Endodermal cell (in vitro differentiated cells): ENCODE data around the gene PNCK. TPM values are rescaled to one million over a fixed set of nuclear protein-coding genes. Genes with fewer than 3 reads are reported as not detected.

Experiments
- DNase-seq: peaks from one replicate; pipeline ENCODE4 v3.0.0-alpha.2; 2017
- H3K27ac ChIP-seq: 2 replicates; pipeline ENCODE4 v1.5.1; 2013; ENCODE audit warnings: mild to moderate bottlenecking, low read depth, low read length, moderate library complexity
- H3K27me3 ChIP-seq: 2 replicates; pipeline ENCODE4 v1.6.1; 2013; ENCODE audit warnings: mild to moderate bottlenecking, low read length, moderate library complexity; ENCODE audit not compliant: insufficient read depth, control insufficient read depth, poor library complexity, severe bottlenecking
- H3K36me3 ChIP-seq: 2 replicates; pipeline ENCODE4 v1.7.0; 2013; ENCODE audit warnings: mild to moderate bottlenecking, low read length, moderate library complexity; ENCODE audit not compliant: control insufficient read depth, insufficient read depth
- H3K4me1 ChIP-seq: one replicate; pipeline ENCODE4 v1.7.0; 2013; ENCODE audit warnings: low read length; ENCODE audit not compliant: control insufficient read depth, insufficient read depth
- H3K4me3 ChIP-seq: 2 replicates; pipeline ENCODE4 v1.5.1; 2013; ENCODE audit warnings: mild to moderate bottlenecking, low read length, moderate library complexity
- H3K9ac ChIP-seq: 2 replicates; pipeline ENCODE4 v1.6.1; 2013; ENCODE audit warnings: mild to moderate bottlenecking, low read length, moderate library complexity; ENCODE audit not compliant: poor library complexity, severe bottlenecking; ENCODE audit errors: extremely low read depth
- H3K9me3 ChIP-seq: 2 replicates; pipeline ENCODE4 v1.6.1; 2013; ENCODE audit warnings: mild to moderate bottlenecking, low read length, moderate library complexity; ENCODE audit not compliant: control insufficient read depth
- H3K27ac Mint-ChIP-seq: 2 replicates; pipeline ENCODE4 v1.8.0; 2020; ENCODE audit warnings: mixed read lengths
- H3K27me3 Mint-ChIP-seq: 2 replicates; pipeline ENCODE4 v1.8.0; 2021; ENCODE audit warnings: mild to moderate bottlenecking, mixed read lengths; ENCODE audit not compliant: insufficient read depth
- H3K36me3 Mint-ChIP-seq: 2 replicates; pipeline ENCODE4 v1.8.0; 2020; ENCODE audit warnings: low read depth, mixed read lengths
- H3K4me1 Mint-ChIP-seq: 2 replicates; pipeline ENCODE4 v1.8.0; 2020; ENCODE audit warnings: mixed read lengths
- H3K4me3 Mint-ChIP-seq: 2 replicates; pipeline ENCODE4 v1.8.0; 2020; ENCODE audit warnings: mild to moderate bottlenecking, moderate library complexity, mixed read lengths
- H3K9me3 Mint-ChIP-seq: 2 replicates; pipeline ENCODE4 v1.8.0; 2020; ENCODE audit warnings: mild to moderate bottlenecking, mixed read lengths
- WGBS, 2 experiments: methylation state at CpG; one replicate each; pipeline versions ENCODE4 v1.1.5 to v1.1.7; 2013; ENCODE audit warnings: missing lambda C conversion rate in 2 of 2, mixed read lengths in 1 of 2; ENCODE audit not compliant: insufficient coverage in 1 of 2, insufficient read length in 1 of 2; 5-methylcytosine and 5-hydroxymethylcytosine counted together
- total RNA-seq, 2 donors: library from RNA; stranded (reverse); fragmentation: NEBNext Ultra II Directional in 1 of 2; extraction: Animal tissue kit (Norgen Biotek cat#: 25700) in 1 of 2; gene quantifications; 2 replicates in 1 of 2; 3 replicates in 1 of 2; pipeline ENCODE4 v1.2.1, GENCODE V29; 2021
- TF ChIP-seq, protein P1 (sequence below): fragments of 200-600 bp; sonication (generic); conservative IDR thresholded peaks from 2 replicates; pipeline ENCODE4 v1.5.0; 2021; ENCODE audit warnings: antibody characterized with exemption, mild to moderate bottlenecking

Gene PNCK
- total RNA-seq, 2 donors from 2014 or later, result 2.8 to 12.9 TPM

DNA sequence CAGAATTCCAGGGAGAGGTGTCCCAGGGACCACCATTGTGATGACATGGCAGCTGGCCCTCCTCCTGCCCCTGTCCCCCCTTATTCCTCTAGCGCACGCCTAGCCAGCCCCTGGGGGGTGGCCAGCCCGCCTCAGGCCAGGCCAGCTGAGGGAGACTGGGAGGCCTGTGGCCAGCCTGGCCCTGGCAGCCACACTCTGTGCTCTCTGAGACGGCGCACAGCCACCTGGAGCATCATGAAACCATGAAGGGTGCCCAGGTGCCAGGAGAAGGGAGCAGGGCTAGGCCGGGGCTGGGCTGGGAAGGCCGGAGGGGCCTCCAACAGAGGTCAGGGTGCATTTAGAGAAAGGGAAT, 41.0 kb downstream of the PNCK start:
- WGBS, 2 experiments, result 80 to 93% methylated on average over 1 to 7 of the region's 7 CpGs
- TF ChIP-seq, protein P1, sequence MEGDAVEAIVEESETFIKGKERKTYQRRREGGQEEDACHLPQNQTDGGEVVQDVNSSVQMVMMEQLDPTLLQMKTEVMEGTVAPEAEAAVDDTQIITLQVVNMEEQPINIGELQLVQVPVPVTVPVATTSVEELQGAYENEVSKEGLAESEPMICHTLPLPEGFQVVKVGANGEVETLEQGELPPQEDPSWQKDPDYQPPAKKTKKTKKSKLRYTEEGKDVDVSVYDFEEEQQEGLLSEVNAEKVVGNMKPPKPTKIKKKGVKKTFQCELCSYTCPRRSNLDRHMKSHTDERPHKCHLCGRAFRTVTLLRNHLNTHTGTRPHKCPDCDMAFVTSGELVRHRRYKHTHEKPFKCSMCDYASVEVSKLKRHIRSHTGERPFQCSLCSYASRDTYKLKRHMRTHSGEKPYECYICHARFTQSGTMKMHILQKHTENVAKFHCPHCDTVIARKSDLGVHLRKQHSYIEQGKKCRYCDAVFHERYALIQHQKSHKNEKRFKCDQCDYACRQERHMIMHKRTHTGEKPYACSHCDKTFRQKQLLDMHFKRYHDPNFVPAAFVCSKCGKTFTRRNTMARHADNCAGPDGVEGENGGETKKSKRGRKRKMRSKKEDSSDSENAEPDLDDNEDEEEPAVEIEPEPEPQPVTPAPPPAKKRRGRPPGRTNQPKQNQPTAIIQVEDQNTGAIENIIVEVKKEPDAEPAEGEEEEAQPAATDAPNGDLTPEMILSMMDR, result no peak

GRCh38 chrX:153631907-153632594, 41.6 kb downstream of the PNCK start:
- H3K4me1 Mint-ChIP-seq, result no peaks in the 10 kb centered on the region
- TF ChIP-seq, protein P1, result no peak
- Histone ChIP-seq H3K4me3 (no peak overlapping the region), H3K9ac (no peak overlapping the region), H3K36me3 (no peaks in the 10 kb centered on the region), H3K27ac (no peak overlapping the region), H3K9me3 (no peaks in the 10 kb centered on the region), H3K4me1 (no peaks in the 10 kb centered on the region), H3K27me3 (no peaks in the 10 kb centered on the region)
- no peak overlapping the region for H3K4me3 Mint-ChIP-seq
- peaks cover 16% of the 10 kb centered on the region for H3K27me3 Mint-ChIP-seq
- 90 to 95% methylated on average over 4 to 14 of the region's 19 CpGs for WGBS, 2 experiments
- no peaks in the 10 kb centered on the region for H3K36me3 Mint-ChIP-seq
- H3K9me3 Mint-ChIP-seq, result peaks cover 58% of the 10 kb centered on the region
- H3K27ac Mint-ChIP-seq, result no peak overlapping the region
- peak; percentile 41 for DNase-seq

More for the DNA sequence above, 41.0 kb downstream of the PNCK start:
- no peak overlapping the region for H3K27ac Mint-ChIP-seq
- Histone ChIP-seq H3K27me3 (no peaks in the 10 kb centered on the region), H3K4me3 (no peak overlapping the region), H3K4me1 (no peaks in the 10 kb centered on the region), H3K9me3 (no peaks in the 10 kb centered on the region), H3K36me3 (no peaks in the 10 kb centered on the region), H3K9ac (no peak overlapping the region), H3K27ac (no peak overlapping the region)
- H3K9me3 Mint-ChIP-seq, result peaks cover 58% of the 10 kb centered on the region
- H3K36me3 Mint-ChIP-seq, result no peaks in the 10 kb centered on the region
- no peak overlapping the region for H3K4me3 Mint-ChIP-seq
- DNase-seq, result no peak
- H3K27me3 Mint-ChIP-seq, result peaks cover 16% of the 10 kb centered on the region
- H3K4me1 Mint-ChIP-seq, result no peaks in the 10 kb centered on the region

DNA sequence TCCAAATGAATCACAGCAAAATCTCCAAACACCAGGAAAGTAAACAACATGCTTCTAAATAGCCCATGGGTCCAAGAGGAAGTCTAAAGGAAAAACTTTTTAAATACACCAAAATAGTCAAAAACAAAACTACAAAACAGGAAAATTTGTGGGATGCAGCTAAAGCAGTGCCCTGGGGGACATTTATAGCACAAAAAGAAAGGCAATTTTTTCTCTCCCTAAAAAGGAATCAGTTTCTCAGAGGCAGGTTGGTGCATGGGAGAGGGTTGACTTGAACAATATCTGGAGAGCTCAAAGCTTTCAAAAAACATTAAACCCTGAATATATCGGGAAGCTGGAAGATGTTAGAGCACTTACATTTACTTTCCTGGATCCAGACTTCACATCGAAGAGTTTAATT, 42.3 kb downstream of the PNCK start:
- Histone ChIP-seq H3K36me3 (no peaks in the 10 kb centered on the region), H3K4me3 (no peak overlapping the region), H3K9me3 (no peaks in the 10 kb centered on the region), H3K27ac (no peak overlapping the region), H3K4me1 (no peaks in the 10 kb centered on the region), H3K9ac (no peak overlapping the region), H3K27me3 (no peaks in the 10 kb centered on the region)
- DNase-seq, result peak; percentile 7
- Mint-ChIP-seq H3K4me3 (no peak overlapping the region), H3K27ac (no peak overlapping the region), H3K27me3 (peaks cover 16% of the 10 kb centered on the region), H3K9me3 (peaks cover 57% of the 10 kb centered on the region), H3K4me1 (no peaks in the 10 kb centered on the region), H3K36me3 (no peaks in the 10 kb centered on the region)
- WGBS, 2 experiments, result 83 to 93% methylated on average over 2 of the region's 2 CpGs
- TF ChIP-seq, protein P1, result no peak
